ENCODE results near the gene WIPI1. TPM values are rescaled to one million over a fixed set of nuclear protein-coding genes. Genes with fewer than 3 reads are reported as not detected.
"Not testable (repeated sequence)": the region's sequence is repeated elsewhere in the genome, so short reads cannot be mapped to it uniquely, and the experiment has no call there.

The WIPI1 gene
- total and polyA plus RNA-seq, 4 donors, result 19.2 to 84.8 (median 41.5) TPM

DNA sequence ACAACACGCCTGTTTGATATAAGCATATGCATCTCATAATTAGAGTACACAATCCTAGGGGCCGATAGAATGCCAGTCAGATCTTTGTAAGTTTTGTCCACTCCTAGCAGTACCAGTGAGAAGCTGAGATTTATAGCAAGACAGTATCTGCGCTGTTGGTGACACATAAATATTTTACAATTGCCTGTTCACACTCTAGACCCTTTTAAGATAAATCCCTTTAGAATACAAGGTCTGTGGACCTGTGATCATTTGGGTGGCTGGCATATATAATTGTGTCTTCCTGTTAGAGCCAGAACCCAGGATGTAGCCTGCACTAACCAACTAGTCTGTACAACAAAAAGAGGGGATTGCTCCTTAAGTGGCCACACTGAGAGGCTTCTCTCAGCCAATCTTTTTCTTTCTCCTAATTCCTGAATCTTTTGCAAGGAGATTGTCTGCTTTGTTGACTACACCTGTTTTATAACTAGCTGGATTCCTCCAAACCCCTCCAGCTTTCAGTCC is 74.7 kb downstream of the WIPI1 start:
- H3K27ac ChIP-seq (ENCODE audit: low read depth, low read length), result peak overlapping the region; percentile 78
- no peaks in the 10 kb centered on the region for H3K9me3 ChIP-seq (ENCODE audit: control insufficient read depth, insufficient read depth, low read length)
- H3K27me3 ChIP-seq (ENCODE audit: control insufficient read depth, insufficient read depth, low read length), result no peaks in the 10 kb centered on the region
- H3K4me1 ChIP-seq (ENCODE audit: control insufficient read depth, insufficient read depth, low read length), result peaks cover 19% of the 10 kb centered on the region
- no CpG with 5 or more reads among the region's 3 CpGs for WGBS (ENCODE audit: insufficient coverage)
- H3K4me3 ChIP-seq (ENCODE audit: low read depth, low read length), result no peak overlapping the region
- H3K36me3 ChIP-seq (ENCODE audit: control insufficient read depth, insufficient read depth, low read length), result no peaks in the 10 kb centered on the region
- no peak for DNase-seq (ENCODE audit: low read depth in 4 of 6, low spot score in 6 of 6)

DNA sequence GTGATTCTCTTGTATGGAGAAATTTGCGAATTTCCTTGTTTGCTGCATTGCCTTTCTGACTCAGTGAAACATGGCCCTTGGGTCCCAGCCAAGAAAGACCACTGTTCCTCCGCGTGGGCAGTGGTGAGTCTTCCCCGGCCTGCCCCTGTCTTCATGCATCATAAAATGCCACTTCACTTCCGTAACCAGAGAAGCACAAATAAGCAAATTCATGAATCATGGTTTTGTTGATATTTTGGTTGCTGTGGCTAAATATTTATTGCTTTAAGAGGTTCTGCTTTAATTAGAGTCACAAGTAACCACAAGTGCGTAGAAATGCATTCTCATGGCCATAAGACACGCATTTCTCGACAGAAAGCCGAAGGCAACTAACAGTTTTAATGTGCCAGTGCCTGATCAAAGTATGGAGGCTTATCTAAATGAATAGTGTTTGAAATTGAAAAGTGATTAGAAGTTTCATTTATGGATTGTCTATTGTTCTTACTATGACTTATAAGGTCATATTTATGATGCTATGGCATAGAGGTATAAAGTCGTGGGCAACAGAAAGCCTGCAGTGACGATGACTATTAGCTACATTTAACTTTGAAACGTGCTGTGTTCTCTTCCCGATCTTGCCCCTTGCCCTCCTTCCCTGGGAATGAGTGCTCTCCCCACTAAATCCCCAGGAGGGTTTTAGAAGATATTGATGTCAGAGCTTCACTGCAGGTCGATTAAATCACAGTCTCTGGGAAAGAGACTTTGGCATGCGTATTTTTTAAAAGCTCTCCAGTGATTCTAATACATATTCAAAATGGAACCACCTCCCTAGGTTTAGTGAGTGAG is 76.0 kb downstream of the WIPI1 start:
- Histone ChIP-seq H3K4me3 (ENCODE audit: low read depth, low read length) (no peak overlapping the region), H3K9me3 (ENCODE audit: control insufficient read depth, insufficient read depth, low read length) (no peaks in the 10 kb centered on the region), H3K4me1 (ENCODE audit: control insufficient read depth, insufficient read depth, low read length) (peaks cover 14% of the 10 kb centered on the region), H3K36me3 (ENCODE audit: control insufficient read depth, insufficient read depth, low read length) (no peaks in the 10 kb centered on the region), H3K27me3 (ENCODE audit: control insufficient read depth, insufficient read depth, low read length) (no peaks in the 10 kb centered on the region), H3K27ac (ENCODE audit: low read depth, low read length) (no peak overlapping the region)
- 86% methylated on average over 4 of the region's 15 CpGs for WGBS (ENCODE audit: insufficient coverage)
- DNase-seq (ENCODE audit: low read depth in 4 of 6, low spot score in 6 of 6), result peak in 1 of 6 donors; percentile 4

DNA sequence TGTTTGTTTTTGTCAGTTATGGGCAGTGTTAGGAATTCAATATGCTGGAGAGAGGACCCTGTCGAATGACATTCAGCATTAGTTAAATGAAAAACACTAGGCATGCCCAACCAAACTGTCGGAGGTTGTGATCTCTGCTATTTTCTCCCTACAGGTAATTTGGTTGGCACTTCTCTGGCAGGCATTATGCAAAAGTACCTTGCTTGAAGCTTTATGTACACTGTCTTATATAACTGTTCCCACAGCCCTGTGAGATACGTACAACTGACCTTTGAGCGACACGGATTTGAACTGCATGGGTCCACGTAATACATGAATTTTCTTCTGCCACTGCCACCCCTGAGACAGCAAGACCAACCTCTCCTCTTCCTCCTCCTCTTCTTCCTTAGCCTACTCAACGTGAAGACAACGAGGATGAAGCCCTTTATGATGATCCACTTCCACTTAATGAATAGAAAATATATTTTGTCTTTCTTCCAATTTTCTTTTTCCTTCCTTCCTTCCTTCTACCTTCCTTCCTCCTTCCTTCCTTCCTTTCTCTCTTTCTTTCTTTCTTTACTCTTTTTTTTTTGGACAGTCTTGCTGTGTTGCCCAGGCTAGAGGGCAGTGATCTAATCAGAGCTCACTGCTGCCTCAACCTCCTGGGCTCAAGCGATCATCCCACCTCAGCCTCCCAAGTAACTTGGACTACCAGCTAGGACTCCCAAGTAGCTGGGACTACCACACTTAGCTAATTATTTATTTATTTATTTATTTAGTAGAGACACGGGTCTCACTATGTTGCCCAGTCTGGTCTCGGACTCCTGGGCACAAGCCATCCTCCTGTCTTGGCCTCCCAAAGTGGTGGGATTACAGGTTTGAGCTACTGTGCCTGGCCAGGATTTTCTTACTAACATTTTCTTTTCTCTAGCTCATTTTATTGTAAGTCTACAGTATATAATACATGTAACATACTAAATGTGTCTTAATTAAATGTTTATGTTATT is 77.3 kb downstream of the WIPI1 start:
- 94% methylated on average over 5 of the region's 11 CpGs for WGBS (ENCODE audit: insufficient coverage)
- DNase-seq (ENCODE audit: low read depth in 4 of 6, low spot score in 6 of 6), result no peak
- Histone ChIP-seq H3K27me3 (ENCODE audit: control insufficient read depth, insufficient read depth, low read length) (no peaks in the 10 kb centered on the region), H3K36me3 (ENCODE audit: control insufficient read depth, insufficient read depth, low read length) (no peaks in the 10 kb centered on the region), H3K4me1 (ENCODE audit: control insufficient read depth, insufficient read depth, low read length) (peaks cover 13% of the 10 kb centered on the region), H3K9me3 (ENCODE audit: control insufficient read depth, insufficient read depth, low read length) (no peaks in the 10 kb centered on the region), H3K4me3 (ENCODE audit: low read depth, low read length) (no peak overlapping the region), H3K27ac (ENCODE audit: low read depth, low read length) (peak overlapping the region; percentile 89)

DNA sequence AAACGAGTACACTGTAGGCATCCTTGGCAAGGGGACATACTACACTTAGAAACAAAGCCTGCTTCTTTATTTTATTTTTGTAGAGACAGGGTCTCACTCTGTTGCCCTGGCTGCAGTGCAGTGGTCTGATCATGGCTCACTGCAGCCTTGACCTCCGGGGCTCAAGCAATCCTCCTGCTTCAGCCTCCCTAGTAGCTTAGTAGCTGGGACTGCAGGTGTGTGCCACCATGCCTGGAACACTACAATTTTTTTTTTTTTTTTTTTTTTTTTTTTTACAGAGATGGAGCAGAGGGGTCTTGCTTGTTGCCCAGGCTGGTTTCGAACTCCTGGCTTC is 78.2 kb downstream of the WIPI1 start:
- H3K36me3 ChIP-seq (ENCODE audit: control insufficient read depth, insufficient read depth, low read length), result no peaks in the 10 kb centered on the region
- H3K4me1 ChIP-seq (ENCODE audit: control insufficient read depth, insufficient read depth, low read length), result peaks cover 13% of the 10 kb centered on the region
- DNase-seq (ENCODE audit: low read depth in 4 of 6, low spot score in 6 of 6), result no peak
- no peak overlapping the region for H3K4me3 ChIP-seq (ENCODE audit: low read depth, low read length)
- H3K27me3 ChIP-seq (ENCODE audit: control insufficient read depth, insufficient read depth, low read length), result no peaks in the 10 kb centered on the region
- WGBS (ENCODE audit: insufficient coverage), result 100% methylated on average over 1 of the region's 3 CpGs
- H3K9me3 ChIP-seq (ENCODE audit: control insufficient read depth, insufficient read depth, low read length), result no peaks in the 10 kb centered on the region
- peak overlapping the region; percentile 89 for H3K27ac ChIP-seq (ENCODE audit: low read depth, low read length)

DNA sequence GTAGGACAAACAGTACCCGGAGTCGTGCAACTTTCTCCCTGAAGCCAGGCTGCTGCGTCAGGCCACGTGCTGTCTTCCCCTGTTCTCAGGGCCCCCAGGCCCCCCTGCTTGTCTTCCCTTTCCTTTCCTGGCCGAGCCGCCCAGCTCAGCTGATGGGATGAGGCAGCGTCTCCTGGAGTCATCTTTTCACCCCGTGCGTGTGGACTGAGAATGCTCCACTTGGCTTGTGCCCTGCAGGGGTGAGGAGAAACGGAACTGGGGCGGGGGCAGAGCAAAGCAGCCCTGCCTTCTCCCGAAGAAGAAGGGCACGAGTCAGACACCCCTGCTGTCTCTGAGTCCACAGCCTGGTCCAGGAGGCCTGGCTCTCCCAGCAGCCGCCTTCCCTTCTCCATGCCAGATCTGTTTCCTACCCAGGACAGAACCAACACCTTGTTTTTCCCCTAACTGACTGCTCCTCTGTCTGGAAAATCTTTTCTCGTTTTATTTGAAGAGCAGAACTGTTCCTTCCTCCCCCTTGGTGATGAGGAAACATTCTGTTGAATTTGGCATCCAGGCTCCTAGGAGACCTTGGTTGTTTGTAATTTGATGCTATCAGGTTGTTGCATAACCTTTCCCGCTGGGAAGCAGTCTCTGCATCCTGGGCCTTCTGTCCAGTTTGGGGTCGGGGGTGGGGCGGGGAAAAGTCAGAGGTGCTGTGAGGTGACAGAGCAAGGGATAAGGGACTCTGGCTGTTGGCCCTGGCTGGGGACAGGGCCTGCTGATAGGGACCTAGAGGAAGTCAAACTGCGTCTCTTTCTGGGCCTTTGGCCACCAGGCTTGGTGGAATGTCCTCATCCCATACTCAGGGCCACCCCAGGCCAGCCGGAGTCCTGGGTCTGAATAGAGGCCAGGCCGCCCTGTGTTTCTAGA is 78.8 kb downstream of the WIPI1 start:
- Histone ChIP-seq H3K36me3 (ENCODE audit: control insufficient read depth, insufficient read depth, low read length) (no peaks in the 10 kb centered on the region), H3K4me1 (ENCODE audit: control insufficient read depth, insufficient read depth, low read length) (peaks cover 13% of the 10 kb centered on the region), H3K9me3 (ENCODE audit: control insufficient read depth, insufficient read depth, low read length) (no peaks in the 10 kb centered on the region), H3K4me3 (ENCODE audit: low read depth, low read length) (no peak overlapping the region), H3K27ac (ENCODE audit: low read depth, low read length) (peak overlapping the region; percentile 89), H3K27me3 (ENCODE audit: control insufficient read depth, insufficient read depth, low read length) (no peaks in the 10 kb centered on the region)
- 25% methylated on average over 15 of the region's 21 CpGs for WGBS (ENCODE audit: insufficient coverage)
- peak in 2 of 6 donors; percentile 9 to 87 for DNase-seq (ENCODE audit: low read depth in 4 of 6, low spot score in 6 of 6)

DNA sequence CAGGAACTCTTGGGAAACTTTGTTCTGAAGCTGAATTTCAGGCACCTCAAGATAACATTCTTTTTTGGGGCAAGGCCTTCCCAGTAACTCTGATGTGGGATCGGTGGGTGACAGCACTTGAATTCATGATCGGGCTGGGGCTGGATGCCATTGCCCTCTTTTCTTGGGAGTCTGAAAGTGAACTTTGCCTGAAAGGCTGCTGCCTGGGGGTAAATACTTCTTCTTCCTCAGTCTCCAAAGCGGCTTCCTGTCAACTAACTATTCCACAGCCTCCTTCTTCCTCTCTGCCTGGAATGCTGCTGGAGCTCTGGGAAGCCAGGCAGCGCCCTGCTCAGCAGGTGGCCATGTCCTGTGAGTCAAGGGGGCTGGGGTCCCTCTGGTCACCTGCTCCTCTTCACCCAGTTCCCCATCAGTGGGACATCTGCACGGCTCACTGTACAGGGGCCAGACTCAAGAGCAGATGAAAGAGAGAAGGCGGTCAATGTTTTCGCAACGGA is 79.5 kb downstream of the WIPI1 start:
- Histone ChIP-seq H3K27ac (ENCODE audit: low read depth, low read length) (peak overlapping the region; percentile 89), H3K27me3 (ENCODE audit: control insufficient read depth, insufficient read depth, low read length) (no peaks in the 10 kb centered on the region), H3K36me3 (ENCODE audit: control insufficient read depth, insufficient read depth, low read length) (no peaks in the 10 kb centered on the region), H3K4me1 (ENCODE audit: control insufficient read depth, insufficient read depth, low read length) (peaks cover 9% of the 10 kb centered on the region), H3K4me3 (ENCODE audit: low read depth, low read length) (no peak overlapping the region), H3K9me3 (ENCODE audit: control insufficient read depth, insufficient read depth, low read length) (no peaks in the 10 kb centered on the region)
- 44% methylated on average over 4 of the region's 8 CpGs for WGBS (ENCODE audit: insufficient coverage)
- DNase-seq (ENCODE audit: low read depth in 4 of 6, low spot score in 6 of 6), result no peak

DNA sequence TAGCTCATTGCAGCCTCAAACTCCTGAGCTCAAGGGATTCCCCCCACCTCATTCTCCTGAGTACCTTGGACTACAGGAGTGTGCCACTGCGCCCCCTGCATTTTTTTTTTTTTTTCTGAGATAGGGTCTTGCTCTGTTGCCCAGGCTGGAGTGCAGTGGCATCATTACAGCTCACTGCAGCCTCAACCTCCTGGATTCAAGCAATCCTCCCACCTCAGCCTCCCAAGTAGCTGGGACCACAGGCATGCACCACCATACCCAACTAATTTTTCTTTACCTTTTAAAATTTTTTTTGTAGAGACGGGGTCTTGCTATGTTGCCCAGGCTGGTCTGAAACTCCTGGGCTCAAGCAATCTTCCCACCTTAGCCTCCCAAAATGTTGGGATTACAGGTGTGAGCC is 81.1 kb downstream of the WIPI1 start:
- DNase-seq (ENCODE audit: low read depth in 4 of 6, low spot score in 6 of 6); H3K27me3 ChIP-seq (ENCODE audit: control insufficient read depth, insufficient read depth, low read length); H3K4me3 ChIP-seq (ENCODE audit: low read depth, low read length); H3K27ac ChIP-seq (ENCODE audit: low read depth, low read length); H3K9me3 ChIP-seq (ENCODE audit: control insufficient read depth, insufficient read depth, low read length); H3K36me3 ChIP-seq (ENCODE audit: control insufficient read depth, insufficient read depth, low read length); H3K4me1 ChIP-seq (ENCODE audit: control insufficient read depth, insufficient read depth, low read length): not testable (repeated sequence)
- 100% methylated on average over 1 of the region's 2 CpGs for WGBS (ENCODE audit: insufficient coverage)

DNA sequence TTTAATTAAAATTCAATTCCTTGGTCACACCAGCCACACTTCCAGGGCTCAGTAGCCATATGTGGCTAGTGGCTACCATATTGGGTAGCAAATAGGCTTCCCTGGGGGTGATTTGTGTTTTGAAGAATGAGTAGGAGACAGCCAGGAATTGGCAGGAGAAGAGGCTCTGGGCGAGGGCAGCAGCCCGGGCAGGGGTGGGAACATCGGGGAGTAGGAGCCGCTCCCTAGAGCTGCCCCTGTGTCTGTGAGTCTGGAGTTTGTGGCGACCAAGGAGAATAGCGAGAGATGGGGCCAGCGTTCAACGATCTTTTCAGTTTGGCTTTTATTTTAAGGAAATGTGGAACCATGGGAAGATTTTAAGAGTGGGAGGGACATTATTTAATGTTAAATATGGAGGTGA is 81.7 kb downstream of the WIPI1 start:
- DNase-seq (ENCODE audit: low read depth in 4 of 6, low spot score in 6 of 6), result no peak
- H3K9me3 ChIP-seq (ENCODE audit: control insufficient read depth, insufficient read depth, low read length), result no peaks in the 10 kb centered on the region
- 92% methylated on average over 5 of the region's 8 CpGs for WGBS (ENCODE audit: insufficient coverage)
- H3K27ac ChIP-seq (ENCODE audit: low read depth, low read length), result no peak overlapping the region
- H3K4me1 ChIP-seq (ENCODE audit: control insufficient read depth, insufficient read depth, low read length), result peaks cover 9% of the 10 kb centered on the region
- H3K36me3 ChIP-seq (ENCODE audit: control insufficient read depth, insufficient read depth, low read length), result no peaks in the 10 kb centered on the region
- H3K27me3 ChIP-seq (ENCODE audit: control insufficient read depth, insufficient read depth, low read length), result no peaks in the 10 kb centered on the region
- no peak overlapping the region for H3K4me3 ChIP-seq (ENCODE audit: low read depth, low read length)
